NB4 (cell line): ENCODE results near the gene CBX1.
A peak's percentile ranks its signal among the peaks of the same experiment; 100 is the strongest.

ENCODE experiments used
- DNase-seq: peaks from one replicate; pipeline ENCODE4 v3.0.0; 2010; ENCODE audit warnings: low read depth
- H3K4me3 ChIP-seq: one replicate; pipeline ENCODE4 v1.5.1; 2011; ENCODE audit warnings: mild to moderate bottlenecking, low read depth, low read length, moderate library complexity
- MYC ChIP-seq: IDR thresholded peaks from 2 replicates; pipeline ENCODE4 v1.6.1; 2011; ENCODE audit warnings: low read depth, low read length
- POLR2A ChIP-seq: IDR thresholded peaks from 2 replicates; pipeline ENCODE4 v1.6.1; 2011; ENCODE audit warnings: mild to moderate bottlenecking; ENCODE audit not compliant: insufficient read length; ENCODE audit errors: extremely low read depth
- TF ChIP-seq, protein P1 (sequence below): IDR thresholded peaks from one replicate; pipeline ENCODE4 v1.5.1; 2012; ENCODE audit warnings: low read depth, low read length
- TF ChIP-seq, protein P2 (sequence below): IDR thresholded peaks from 2 replicates; pipeline ENCODE4 v1.6.1; 2011; ENCODE audit warnings: low read depth, low read length

CBX1 gene

DNA sequence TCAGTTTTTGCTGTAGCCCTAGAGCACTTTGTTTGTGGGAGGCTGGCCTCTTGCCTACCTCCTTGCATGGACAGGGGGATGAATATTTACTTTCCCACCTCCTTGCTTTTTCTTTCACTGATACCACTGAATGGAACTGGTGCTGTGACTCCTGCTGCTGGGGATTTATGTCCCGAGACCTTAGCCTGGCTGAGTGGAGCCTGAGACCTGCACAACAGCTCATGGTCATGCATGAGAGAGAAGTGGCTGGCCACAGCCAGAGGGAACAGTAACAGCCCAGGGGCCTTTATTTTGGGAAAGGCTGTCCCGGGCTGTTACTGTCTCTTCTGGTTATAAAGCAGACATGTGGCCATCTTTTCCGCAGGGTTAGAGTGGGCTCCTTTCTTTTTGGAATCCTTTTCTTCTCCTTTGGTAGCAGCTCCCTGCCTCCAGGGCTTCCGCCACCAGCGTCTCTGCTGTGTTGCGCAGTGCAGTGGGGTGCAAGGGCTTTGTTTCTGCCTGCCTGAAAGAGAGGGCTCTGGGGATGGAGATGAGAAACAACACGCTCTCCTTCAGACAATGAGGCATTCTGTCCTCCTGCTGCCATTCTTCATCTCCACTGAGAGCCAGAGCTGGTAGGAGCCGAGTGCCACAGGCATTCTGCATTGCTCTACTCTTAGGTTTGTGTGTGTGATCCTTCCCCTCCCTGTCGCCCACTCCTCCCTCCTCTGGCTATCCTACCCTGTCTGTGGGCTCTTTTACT is 20.8 kb upstream of the CBX1 start:
- DNase-seq = no peak
- TF ChIP-seq, protein P1, sequence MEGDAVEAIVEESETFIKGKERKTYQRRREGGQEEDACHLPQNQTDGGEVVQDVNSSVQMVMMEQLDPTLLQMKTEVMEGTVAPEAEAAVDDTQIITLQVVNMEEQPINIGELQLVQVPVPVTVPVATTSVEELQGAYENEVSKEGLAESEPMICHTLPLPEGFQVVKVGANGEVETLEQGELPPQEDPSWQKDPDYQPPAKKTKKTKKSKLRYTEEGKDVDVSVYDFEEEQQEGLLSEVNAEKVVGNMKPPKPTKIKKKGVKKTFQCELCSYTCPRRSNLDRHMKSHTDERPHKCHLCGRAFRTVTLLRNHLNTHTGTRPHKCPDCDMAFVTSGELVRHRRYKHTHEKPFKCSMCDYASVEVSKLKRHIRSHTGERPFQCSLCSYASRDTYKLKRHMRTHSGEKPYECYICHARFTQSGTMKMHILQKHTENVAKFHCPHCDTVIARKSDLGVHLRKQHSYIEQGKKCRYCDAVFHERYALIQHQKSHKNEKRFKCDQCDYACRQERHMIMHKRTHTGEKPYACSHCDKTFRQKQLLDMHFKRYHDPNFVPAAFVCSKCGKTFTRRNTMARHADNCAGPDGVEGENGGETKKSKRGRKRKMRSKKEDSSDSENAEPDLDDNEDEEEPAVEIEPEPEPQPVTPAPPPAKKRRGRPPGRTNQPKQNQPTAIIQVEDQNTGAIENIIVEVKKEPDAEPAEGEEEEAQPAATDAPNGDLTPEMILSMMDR = no peak
- TF ChIP-seq, protein P2, sequence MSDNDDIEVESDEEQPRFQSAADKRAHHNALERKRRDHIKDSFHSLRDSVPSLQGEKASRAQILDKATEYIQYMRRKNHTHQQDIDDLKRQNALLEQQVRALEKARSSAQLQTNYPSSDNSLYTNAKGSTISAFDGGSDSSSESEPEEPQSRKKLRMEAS = no peak
- TF ChIP-seq POLR2A = no peak
- no peak for TF ChIP-seq MYC
- no peak overlapping the region for H3K4me3 ChIP-seq

GRCh38 chr17:48113201-48113676 is 12.0 kb upstream of the CBX1 start:
- TF ChIP-seq POLR2A (peak; percentile 47), MYC (no peak)
- peak; percentile 95 for DNase-seq
- peak overlapping the region; percentile 30 for H3K4me3 ChIP-seq

DNA sequence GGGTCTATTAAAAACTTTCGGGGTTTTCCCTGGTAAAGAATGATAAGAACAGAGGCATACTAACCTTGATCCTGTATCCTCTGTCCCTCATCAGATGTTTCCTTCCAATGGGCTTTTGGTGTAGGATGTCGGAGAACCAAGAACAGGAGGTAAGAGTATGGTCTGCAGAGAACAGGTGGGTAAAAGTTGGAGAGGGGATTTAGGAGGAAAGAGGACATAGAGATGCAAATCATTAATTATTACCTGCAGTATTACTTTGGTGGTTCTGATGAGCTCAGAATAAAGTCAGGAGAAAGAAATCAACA is 10.6 kb upstream of the CBX1 start:
- DNase-seq = no peak
- peak overlapping the region; percentile 32 for H3K4me3 ChIP-seq
- TF ChIP-seq, protein P1 = no peak
- TF ChIP-seq MYC (no peak), POLR2A (no peak)
- TF ChIP-seq, protein P2 = no peak

DNA sequence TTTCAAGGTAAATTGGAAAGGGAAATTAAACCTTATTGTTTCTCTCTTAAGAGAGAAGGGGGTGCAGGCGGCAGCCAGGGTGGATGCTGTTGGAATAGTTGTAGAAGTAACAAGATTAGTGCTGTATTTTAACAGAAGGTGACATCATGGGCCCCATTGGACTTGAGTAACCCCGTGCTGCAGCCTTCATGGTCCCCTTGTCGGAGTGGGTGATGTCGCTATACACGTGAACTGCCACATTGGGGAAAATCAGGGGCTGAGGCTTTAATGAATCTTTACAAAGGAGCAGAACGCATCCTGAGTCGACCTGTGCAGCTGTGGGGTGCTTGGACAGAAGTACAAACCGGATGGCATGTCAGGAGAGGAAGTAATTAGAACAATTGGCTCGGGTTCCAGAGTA is 9.5 kb upstream of the CBX1 start:
- H3K4me3 ChIP-seq = peak overlapping the region; percentile 32
- DNase-seq = peak; percentile 25
- TF ChIP-seq, protein P1 = no peak
- TF ChIP-seq MYC (no peak), POLR2A (no peak)
- TF ChIP-seq, protein P2 = no peak

GRCh38 chr17:48107137-48108055 is 6.1 kb upstream of the CBX1 start, which contains the start of gene SNX11:
TSS of gene SNX11 (plus strand) at chr17:48107766. CDS start at chr17:48112044, 4,278 bp downstream.
- peak; percentile 67 for TF ChIP-seq POLR2A
- TF ChIP-seq, protein P2 = 0 out of 2 replicates have a peak, but pooled peaks have one; percentile 21
- TF ChIP-seq, protein P1 = no peak
- peak within 1 kb of the TSS; percentile 79 for H3K4me3 ChIP-seq
- peak; percentile 91 for DNase-seq

- TF ChIP-seq, protein P1 = no peak
- TF ChIP-seq MYC (no peak), POLR2A (no peak)
- TF ChIP-seq, protein P2 = no peak
- DNase-seq = no peak
- H3K4me3 ChIP-seq = peak overlapping the region; percentile 79
These were observed 5.5 kb upstream of the CBX1 start for GRCh38 chr17:48106802-48107136.
